H1 (cell line): Measurements from ENCODE around the gene SPCS1. TPM values are rescaled to one million over a fixed set of nuclear protein-coding genes. Genes with fewer than 3 reads are reported as not detected.
A peak's percentile ranks its signal among the peaks of the same experiment; 100 is the strongest.

Experiments used
- CTCF ChIA-PET: fragments of 300-600 bp; sonication (Branson Sonifier 250); formaldehyde crosslinking; loops from one replicate; lab custom pipeline; 2021; ENCODE audit not compliant: partially characterized antibody; lab: Charles Lee
- POLR2A ChIA-PET: fragments of 300-600 bp; sonication (Branson Sonifier 250); formaldehyde crosslinking; loops from one replicate; lab custom pipeline; 2021; ENCODE audit warnings: inconsistent platforms; ENCODE audit not compliant: partially characterized antibody; lab: Charles Lee
- DNase-seq, 2 experiments: peaks; one replicate each; pipeline versions ENCODE4 v3.0.0 to v3.0.0-alpha.2; 2010 to 2022; ENCODE audit warnings: low spot score in 2 of 2, low read depth in 1 of 2, mixed read lengths in 1 of 2
- FAIRE-seq: peaks from 2 replicates; lab custom pipeline; 2011; peaks lifted over from hg19 to GRCh38; lab: Jason Lieb, UNC
- H2AFZ ChIP-seq: 2 replicates; pipeline ENCODE4 v1.8.1; 2012; ENCODE audit warnings: low read length, inconsistent platforms
- H2AK5ac ChIP-seq: 2 replicates; pipeline ENCODE4 v1.6.1; 2013; ENCODE audit warnings: low read depth, low read length
- H2BK120ac ChIP-seq: replicated peaks from 2 replicates; pipeline ENCODE3; 2013; ENCODE audit warnings: low read depth, low read length, inconsistent platforms
- H2BK12ac ChIP-seq: 2 replicates; pipeline ENCODE4 v1.6.1; 2013; ENCODE audit warnings: low read depth, low read length
- H2BK15ac ChIP-seq: 2 replicates; pipeline ENCODE4 v1.6.1; 2013; ENCODE audit warnings: low read length
- H2BK20ac ChIP-seq: 2 replicates; pipeline ENCODE4 v1.6.1; 2013; ENCODE audit warnings: low read length
- H2BK5ac ChIP-seq: 2 replicates; pipeline ENCODE4 v1.6.1; 2013; ENCODE audit warnings: low read depth, low read length
- H3K14ac ChIP-seq: 2 replicates; pipeline ENCODE4 v1.6.1; 2013; ENCODE audit warnings: inconsistent platforms; ENCODE audit not compliant: insufficient read length
- H3K18ac ChIP-seq: 2 replicates; pipeline ENCODE4 v1.6.1; 2013; ENCODE audit warnings: low read length; ENCODE audit errors: extremely low read depth
- H3K23ac ChIP-seq: 2 replicates; pipeline ENCODE4 v1.6.1; 2013; ENCODE audit warnings: inconsistent platforms; ENCODE audit not compliant: insufficient read length
- H3K23me2 ChIP-seq: 2 replicates; pipeline ENCODE4 v1.6.1; 2013; ENCODE audit warnings: low read depth, low read length
- H3K27ac ChIP-seq: 2 replicates; pipeline ENCODE4 v1.6.1; 2011; ENCODE audit warnings: low read depth, low read length, inconsistent platforms
- H3K27me3 ChIP-seq, 4 experiments: replicated peaks in 1 of 4; 1 replicate in 1 of 4; 2 replicates in 3 of 4; pipeline versions ENCODE4 v1.6.1 to v1.8.1; 2011 to 2013; ENCODE audit warnings: low read length in 3 of 4, mild to moderate bottlenecking in 3 of 4, inconsistent platforms in 2 of 4, mixed read lengths in 2 of 4, moderate library complexity in 1 of 4; ENCODE audit not compliant: control insufficient read depth in 3 of 4, insufficient read depth in 3 of 4; ENCODE audit errors: extremely low read depth in 1 of 4
- H3K36me3 ChIP-seq, 4 experiments: 2 replicates each; pipeline versions ENCODE4 v1.6.1 to v1.8.1; 2011 to 2013; ENCODE audit warnings: mild to moderate bottlenecking in 4 of 4, low read length in 3 of 4, moderate library complexity in 2 of 4, control low read depth in 1 of 4, inconsistent platforms in 1 of 4; ENCODE audit not compliant: insufficient read depth in 4 of 4, control insufficient read depth in 2 of 4
- H3K4ac ChIP-seq: replicated peaks from 2 replicates; pipeline ENCODE3; 2013; ENCODE audit warnings: low read length, low read depth, mixed read lengths, inconsistent platforms; ENCODE audit not compliant: insufficient read length
- H3K4me1 ChIP-seq, 4 experiments: replicated peaks in 1 of 4; 1 replicate in 1 of 4; 2 replicates in 3 of 4; pipeline versions ENCODE4 v1.6.1 to v1.8.1; 2011 to 2013; ENCODE audit warnings: low read length in 3 of 4, inconsistent platforms in 2 of 4, mixed read lengths in 1 of 4; ENCODE audit not compliant: insufficient read depth in 4 of 4, control insufficient read depth in 3 of 4
- H3K4me2 ChIP-seq, 2 experiments: 2 replicates each; pipeline versions ENCODE4 v1.6.1 to v1.8.1; 2011 to 2013; ENCODE audit warnings: low read depth in 2 of 2, low read length in 2 of 2, control low read depth in 1 of 2, inconsistent platforms in 1 of 2, mild to moderate bottlenecking in 1 of 2; ENCODE audit not compliant: insufficient read depth in 1 of 2
- H3K4me3 ChIP-seq, 4 experiments: fragments of 200-600, 300-600 bp in 1 of 4; sonication (generic), shearing (Covaris generic), sonication (Bioruptor Twin) in 1 of 4; 2 replicates each; pipeline versions ENCODE4 v1.5.1 to v1.8.1; 2011 to 2016; ENCODE audit warnings: low read length in 4 of 4, low read depth in 3 of 4, control low read depth in 2 of 4, inconsistent platforms in 2 of 4, mild to moderate bottlenecking in 2 of 4, mixed read lengths in 1 of 4, moderate library complexity in 1 of 4; ENCODE audit not compliant: insufficient read depth in 2 of 4; ENCODE audit errors: extremely low read depth in 1 of 4
- H3K56ac ChIP-seq: replicated peaks from 2 replicates; pipeline ENCODE3; 2013; ENCODE audit warnings: low read depth, mild to moderate bottlenecking, mixed read lengths, low read length, inconsistent platforms; ENCODE audit not compliant: insufficient read length
- H3K79me1 ChIP-seq: 2 replicates; pipeline ENCODE4 v1.6.1; 2013; ENCODE audit warnings: low read depth, low read length, control low read depth
- H3K79me2 ChIP-seq, 2 experiments: 2 replicates each; pipeline versions ENCODE4 v1.6.1 to v1.8.1; 2012 to 2013; ENCODE audit warnings: low read length in 2 of 2, mild to moderate bottlenecking in 2 of 2, inconsistent platforms in 1 of 2; ENCODE audit not compliant: insufficient read depth in 2 of 2, control insufficient read depth in 1 of 2
- H3K9ac ChIP-seq, 4 experiments: replicated peaks in 1 of 4; 1 replicate in 1 of 4; 2 replicates in 3 of 4; pipeline versions ENCODE4 v1.6.1 to v1.8.1; 2011 to 2013; ENCODE audit warnings: low read depth in 3 of 4, low read length in 3 of 4, control low read depth in 2 of 4, mild to moderate bottlenecking in 2 of 4, moderate library complexity in 2 of 4, inconsistent platforms in 1 of 4; ENCODE audit errors: extremely low read depth in 1 of 4
- H3K9me3 ChIP-seq, 2 experiments: 2 replicates each; pipeline versions ENCODE4 v1.6.1 to v1.8.1; 2012 to 2013; ENCODE audit warnings: mild to moderate bottlenecking in 2 of 2, moderate library complexity in 2 of 2, control low read depth in 1 of 2, inconsistent platforms in 1 of 2, low read depth in 1 of 2, low read length in 1 of 2, mixed read lengths in 1 of 2; ENCODE audit not compliant: insufficient read depth in 2 of 2
- H4K20me1 ChIP-seq, 2 experiments: replicated peaks in 1 of 2; 2 replicates each; pipeline versions ENCODE3 to v1.8.1; 2011 to 2013; ENCODE audit warnings: inconsistent platforms in 2 of 2, low read length in 2 of 2, mild to moderate bottlenecking in 1 of 2; ENCODE audit not compliant: insufficient read depth in 2 of 2, control insufficient read depth in 1 of 2
- H4K5ac ChIP-seq: 2 replicates; pipeline ENCODE4 v1.6.1; 2013; ENCODE audit warnings: low read length, low read depth, mixed read lengths, inconsistent platforms; ENCODE audit not compliant: insufficient read length
- H4K8ac ChIP-seq: 2 replicates; pipeline ENCODE4 v1.8.0; 2013; ENCODE audit warnings: mild to moderate bottlenecking, moderate library complexity, low read length, inconsistent platforms; ENCODE audit not compliant: insufficient read depth; ENCODE audit errors: extremely low read depth
- H4K91ac ChIP-seq: replicated peaks from 2 replicates; pipeline ENCODE3; 2013; ENCODE audit warnings: low read length, mixed read lengths, inconsistent platforms; ENCODE audit not compliant: insufficient read length
- CBX8 ChIP-seq: fragments of 300-800, 300-1000 bp; sonication (generic); IDR thresholded peaks from 2 replicates; pipeline ENCODE4 v1.7.1; 2016; ENCODE audit warnings: low read depth, low read length, borderline replicate concordance
- EGR1 ChIP-seq: IDR thresholded peaks from 2 replicates; pipeline ENCODE4 v1.6.1; 2011; ENCODE audit warnings: low read depth, low read length, borderline replicate concordance
- POLR2A ChIP-seq, 2 experiments: IDR thresholded peaks; 1 replicate in 1 of 2; 2 replicates in 1 of 2; pipeline ENCODE4 v1.6.1; 2011; ENCODE audit warnings: low read depth in 2 of 2, low read length in 2 of 2, mild to moderate bottlenecking in 2 of 2; ENCODE audit errors: control extremely low read depth in 1 of 2
- POU5F1 ChIP-seq: IDR thresholded peaks from 2 replicates; pipeline ENCODE4 v1.6.1; 2011; ENCODE audit warnings: low read depth, mild to moderate bottlenecking, low read length, moderate library complexity
- RFX5 ChIP-seq: IDR thresholded peaks from 2 replicates; pipeline ENCODE4 v1.6.1; 2011; ENCODE audit warnings: low read depth, low read length, improper control_type of control experiment, borderline replicate concordance
- SAP30 ChIP-seq: fragments of 300-600 bp; sonication (generic); IDR thresholded peaks from 2 replicates; pipeline ENCODE4 v1.7.1; 2012; ENCODE audit warnings: low read length, moderate library complexity, mild to moderate bottlenecking, inconsistent platforms; ENCODE audit not compliant: insufficient read depth, insufficient replicate concordance
- SP4 ChIP-seq: IDR thresholded peaks from 2 replicates; pipeline ENCODE4 v1.6.1; 2012; ENCODE audit warnings: low read length, inconsistent platforms
- WGBS, 2 experiments: shearing (Covaris generic) in 1 of 2; methylation state at CpG; one replicate each; pipeline versions ENCODE4 v1.1.6 to v1.1.7; 2013 to 2015; ENCODE audit warnings: low lambda C conversion rate in 2 of 2, mixed read lengths in 2 of 2, inconsistent platforms in 1 of 2, low coverage in 1 of 2, missing lambda C conversion rate in 1 of 2; ENCODE audit not compliant: insufficient replicate concordance in 2 of 2, insufficient coverage in 1 of 2, insufficient read length in 1 of 2; ENCODE audit errors: extremely low coverage in 1 of 2, missing lambda C conversion rate in 1 of 2; 5-methylcytosine and 5-hydroxymethylcytosine counted together
- polyA plus RNA-seq, 7 experiments: library from polyadenylated mRNA; depleted of rRNA in 3 of 7; stranded (reverse) in 5 of 7; unstranded in 2 of 7; fragments of >200 nt in 5 of 7; fragments of 200-250 nt in 2 of 7; gene quantifications; 1 replicate in 5 of 7; 2 replicates in 1 of 7; 4 replicates in 1 of 7; pipeline versions ENCODE4 v1.2.1 to v1.2.3, GENCODE V29; 2011 to 2013; ENCODE audit warnings: missing spikeins in 2 of 7, mixed read lengths in 2 of 7
- total RNA-seq: library from RNA; stranded (reverse); fragmentation: NEBNext Ultra II Directional; extraction: Animal tissue kit (Norgen Biotek cat#: 25700); gene quantifications from 2 replicates; pipeline ENCODE4 v1.2.1, GENCODE V29; 2021

The SPCS1 gene
- total and polyA plus RNA-seq, 2 of the 8 experiments (the other 6 are each of a cell fraction or from before 2014, with no cell fraction given), result 104 to 191 TPM

DNA sequence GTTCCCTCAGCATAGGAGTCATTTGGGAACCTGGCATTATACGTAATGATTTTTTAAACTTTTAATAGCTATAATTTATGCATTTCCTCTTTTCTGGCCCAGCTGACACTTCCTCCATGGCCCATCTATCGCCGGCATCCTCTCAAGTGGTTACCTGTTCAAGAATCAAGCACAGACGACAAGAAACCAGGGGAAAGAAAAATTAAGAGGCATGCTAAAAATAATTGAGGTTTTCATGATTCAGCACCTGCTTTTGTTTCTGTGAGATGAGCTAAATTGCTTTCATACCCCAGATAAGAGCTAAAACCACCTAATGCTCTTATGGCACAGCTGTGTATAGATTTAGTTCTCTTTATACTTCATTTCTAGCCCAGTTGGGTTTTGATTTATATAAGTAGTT, 1.7 kb downstream of the SPCS1 start:
- H3K4ac ChIP-seq, result no peak overlapping the region
- H3K79me1 ChIP-seq, result peaks cover 8% of the 10 kb centered on the region; the same call in 1 of the 2 replicates
- 88% methylated on average over 4 of the region's 4 CpGs; no CpG with 5 or more reads in 1 of the 2 experiments for WGBS, 2 experiments
- H3K79me2 ChIP-seq, result peaks cover 0 to 30% of the 10 kb centered on the region in 2 experiments; a peak in 2 of 4 replicates
- peaks cover 13% of the 10 kb centered on the region for H3K23me2 ChIP-seq
- no peak overlapping the region for H3K56ac ChIP-seq
- no peak overlapping the region for H3K27ac ChIP-seq
- no peaks in the 10 kb centered on the region for H3K9me3 ChIP-seq
- no peaks in the 10 kb centered on the region for H3K27me3 ChIP-seq
- no peak overlapping the region for H4K91ac ChIP-seq
- no peak overlapping the region for H2AK5ac ChIP-seq
- H3K14ac ChIP-seq, result no peak overlapping the region
- H4K5ac ChIP-seq, result no peak overlapping the region
- H3K18ac ChIP-seq, result no peak overlapping the region
- H4K8ac ChIP-seq, result no peak overlapping the region
- H2AFZ ChIP-seq, result no peak overlapping the region
- no peak overlapping the region for H2BK5ac ChIP-seq
- DNase-seq, result no peak
- peaks cover 0 to 5% (median 2%) of the 10 kb centered on the region in 4 experiments; a peak in 5 of 7 replicates for H3K4me1 ChIP-seq
- H4K20me1 ChIP-seq, result peaks cover 0 to 2% of the 10 kb centered on the region in 2 experiments
- H3K9ac ChIP-seq, result no peak overlapping the region
- H3K23ac ChIP-seq, result no peak overlapping the region
- H3K4me2 ChIP-seq, result peak overlapping the region in 1 of 2 experiments; percentile 99; a peak in 2 of 4 replicates
- H2BK120ac ChIP-seq, result no peak overlapping the region
- no peak for FAIRE-seq
- peaks cover 0 to 16% (median 1%) of the 10 kb centered on the region in 4 experiments; a peak in 3 of 8 replicates for H3K36me3 ChIP-seq
- no peak overlapping the region for H2BK15ac ChIP-seq
- ChIA-PET POLR2A (interaction anchor here (1.8 to 18.8 kb wide), 3 partner anchors 8 to 16 kb away, joined by 5 to 347 read pairs (median 40); partner anchors contain the start of genes GNL3 and PBRM1), CTCF (interaction anchor here (0.6 kb wide), 1 partner anchor 79 kb away, joined by 3 read pairs; no protein-coding TSS in a partner anchor)
- H3K4me3 ChIP-seq, result peak overlapping the region in 1 of 4 experiments; percentile 93; a peak in 1 of 8 replicates
- H2BK20ac ChIP-seq, result no peak overlapping the region
- H2BK12ac ChIP-seq, result no peak overlapping the region
- TF ChIP-seq SAP30 (no peak), EGR1 (no peak), CBX8 (no peak), POLR2A (IDR thresholded peaks at IDR 0.05; ENCODE audit: control extremely low read depth in 1 of 2, low read depth in 2 of 2, low read length in 2 of 2) (no peak), POU5F1 (no peak), SP4 (no peak), RFX5 (no peak)
